K562 (cell line): ENCODE measurements around the gene PDCD1LG2. TPM values are rescaled to one million over a fixed set of nuclear protein-coding genes. Genes with fewer than 3 reads are reported as not detected.

ENCODE experiments used
- ATAC-seq: fragments of 200-7000 bp; cut with Tn5 transposase; 3 replicates; pipeline ENCODE4 v1.9.1; 2020; ENCODE audit warnings: moderate library complexity
- BruUV-seq: library from RNA; stranded (reverse); fragments of 400-500 nt; replicated peaks from 2 replicates; lab custom pipeline; 2021; lab: Mats Ljungman, UMichigan
- CTCF ChIA-PET: fragments of 300-600 bp; formaldehyde crosslinking; extraction: SDS; loops from one replicate; lab custom pipeline; 2021; ENCODE audit warnings: low intra/inter-chr PET ratio; lab: Yijun Ruan, JAX
- POLR2A ChIA-PET: fragments of 300-600, 350-650 bp; sonication (Branson Sonifier 250); formaldehyde crosslinking; extraction: SDS; loops from one replicate; lab custom pipeline; 2021; ENCODE audit warnings: antibody characterized with exemption, inconsistent platforms; lab: Yijun Ruan, JAX
- DNase-seq, 4 experiments: peaks; one replicate each; pipeline versions ENCODE4 v3.0.0 to v3.0.0-alpha.2; 2011 to 2018; ENCODE audit warnings: low spot score in 3 of 4, mixed read lengths in 3 of 4; ENCODE audit errors: extremely low read depth in 1 of 4
- FAIRE-seq: peaks from 2 replicates; lab custom pipeline; 2011; peaks lifted over from hg19 to GRCh38; lab: Jason Lieb, UNC
- H2AFZ ChIP-seq: 2 replicates; pipeline ENCODE4 v1.6.0; 2011; ENCODE audit warnings: low read depth, low read length, control low read depth, inconsistent platforms
- H3K27ac ChIP-seq: fragments of 200-600 bp; 3 replicates; pipeline ENCODE4 v1.8.0; 2011; ENCODE audit warnings: low read depth, mild to moderate bottlenecking, control low read depth, inconsistent platforms, low read length, moderate library complexity, mixed read lengths; ENCODE audit errors: extremely low read depth
- H3K27me3 ChIP-seq, 2 experiments: fragments of 300-600 bp in 1 of 2; 2 replicates in 1 of 2; 3 replicates in 1 of 2; pipeline versions ENCODE4 v1.6.0 to v1.8.0; 2011; ENCODE audit warnings: inconsistent platforms in 2 of 2, low read length in 2 of 2, mild to moderate bottlenecking in 1 of 2, mixed read lengths in 1 of 2, moderate library complexity in 1 of 2; ENCODE audit not compliant: control insufficient read depth in 2 of 2, insufficient read depth in 2 of 2
- H3K36me3 ChIP-seq: fragments of 300-600 bp; 3 replicates; pipeline ENCODE4 v1.8.0; 2011; ENCODE audit warnings: mild to moderate bottlenecking, low read length, inconsistent platforms; ENCODE audit not compliant: control insufficient read depth, insufficient read depth
- H3K4me1 ChIP-seq, 2 experiments: fragments of 200-600 bp in 1 of 2; replicated peaks in 1 of 2; 2 replicates in 1 of 2; 3 replicates in 1 of 2; pipeline versions ENCODE4 v1.5.1 to v1.8.0; 2011; ENCODE audit warnings: inconsistent platforms in 2 of 2, low read length in 2 of 2, mild to moderate bottlenecking in 1 of 2, mixed read lengths in 1 of 2, moderate library complexity in 1 of 2; ENCODE audit not compliant: control insufficient read depth in 2 of 2, insufficient read depth in 2 of 2
- H3K4me2 ChIP-seq: 2 replicates; pipeline ENCODE4 v1.6.1; 2011; ENCODE audit warnings: low read length, control low read depth, inconsistent platforms, mixed read lengths; ENCODE audit not compliant: insufficient read depth
- H3K4me3 ChIP-seq: fragments of 200-600 bp; sonication (generic), shearing (Covaris generic); 2 replicates; pipeline ENCODE4 v1.5.1; 2016; ENCODE audit warnings: control low read depth, inconsistent platforms
- H3K79me2 ChIP-seq: fragments of 200-600 bp; 3 replicates; pipeline ENCODE4 v1.8.0; 2011; ENCODE audit warnings: low read length, inconsistent platforms; ENCODE audit not compliant: control insufficient read depth, insufficient read depth
- H3K9ac ChIP-seq, 2 experiments: 2 replicates each; pipeline versions ENCODE4 v1.6.0 to v1.6.1; 2011; ENCODE audit warnings: low read depth in 2 of 2, low read length in 2 of 2, control low read depth in 1 of 2, inconsistent platforms in 1 of 2, mild to moderate bottlenecking in 1 of 2, mixed read lengths in 1 of 2; ENCODE audit not compliant: insufficient read depth in 1 of 2
- H3K9me1 ChIP-seq: one replicate; pipeline ENCODE4 v1.6.0; 2011; ENCODE audit warnings: inconsistent platforms, mild to moderate bottlenecking, low read length, moderate library complexity; ENCODE audit not compliant: control insufficient read depth, insufficient read depth
- H3K9me3 ChIP-seq: replicated peaks from 2 replicates; pipeline ENCODE4 v1.5.1; 2011; ENCODE audit warnings: low read depth, low read length, inconsistent platforms; ENCODE audit not compliant: control insufficient read depth, insufficient read depth
- H4K20me1 ChIP-seq: replicated peaks from 2 replicates; pipeline ENCODE4 v1.6.1; 2011; ENCODE audit warnings: low read length, inconsistent platforms, mixed read lengths; ENCODE audit not compliant: control insufficient read depth, insufficient read depth
- ATF1 ChIP-seq, 2 experiments: fragments of 450-650 bp in 1 of 2; IDR thresholded peaks; 2 replicates each; pipeline ENCODE4 v1.6.1; 2016; ENCODE audit warnings: missing compliant biosample characterization in 1 of 2, missing genetic modification characterization in 1 of 2
- CBX5 ChIP-seq: IDR thresholded peaks from 2 replicates; pipeline ENCODE4 v1.6.1; 2014; ENCODE audit warnings: low read depth, borderline replicate concordance
- ERF ChIP-seq: fragments of 450-650 bp; formaldehyde crosslinking; IDR thresholded peaks from 2 replicates; pipeline ENCODE4 v1.4.0; 2020; ENCODE audit warnings: mild to moderate bottlenecking, mixed read lengths
- FOXA3 ChIP-seq, 2 experiments: fragments of 450-650 bp in 1 of 2; sonication (generic) in 1 of 2; formaldehyde crosslinking; IDR thresholded peaks in 1 of 2; conservative IDR thresholded peaks in 1 of 2; 2 replicates each; pipeline versions ENCODE4 v1.4.0 to v1.8.0; 2020 to 2022; ENCODE audit warnings: mild to moderate bottlenecking in 2 of 2, missing genetic modification reagents in 1 of 2
- GABPB1 ChIP-seq: sonication (generic); formaldehyde crosslinking; IDR thresholded peaks from 2 replicates; pipeline ENCODE4 v1.8.0; 2022; ENCODE audit warnings: mild to moderate bottlenecking, missing genetic modification reagents
- KDM4B ChIP-seq, 2 experiments: fragments of 450-650 bp in 1 of 2; sonication (generic) in 1 of 2; IDR thresholded peaks; 2 replicates each; pipeline ENCODE4 v1.6.1; 2016 to 2017; ENCODE audit warnings: borderline replicate concordance in 2 of 2, antibody characterized with exemption in 1 of 2, low read depth in 1 of 2, mild to moderate bottlenecking in 1 of 2
- POU5F1 ChIP-seq: fragments of 150-350 bp; IDR thresholded peaks from 2 replicates; pipeline ENCODE4 v1.6.1; 2014; ENCODE audit warnings: borderline replicate concordance, low read length, low read depth, mild to moderate bottlenecking; ENCODE audit not compliant: partially characterized antibody
- TFAM ChIP-seq: fragments of 250-450 bp; sonication (Bioruptor Pico); conservative IDR thresholded peaks from 2 replicates; pipeline ENCODE4 v1.5.0; 2021; ENCODE audit warnings: mild to moderate bottlenecking, moderate library complexity
- ZNF224 ChIP-seq: sonication (generic); formaldehyde crosslinking; IDR thresholded peaks from 2 replicates; pipeline ENCODE4 v1.8.0; 2022; ENCODE audit warnings: mild to moderate bottlenecking, missing genetic modification reagents
- ZNF644 ChIP-seq: fragments of 200-800 bp; sonication (Bioruptor generic); IDR thresholded peaks from 2 replicates; pipeline ENCODE4 v1.6.1; 2016; ENCODE audit warnings: low read depth, missing genetic modification characterization, missing compliant biosample characterization
- WGBS: fragments of 100-300 bp; shearing (Covaris generic); methylation state at CpG from one replicate; pipeline ENCODE4 v1.1.6; 2016; ENCODE audit warnings: low coverage, mixed read lengths; ENCODE audit not compliant: insufficient coverage; ENCODE audit errors: missing lambda C conversion rate; 5-methylcytosine and 5-hydroxymethylcytosine counted together
- in situ Hi-C: fragments of 300-500 bp; cut with MboI; formaldehyde crosslinking; loops from 4 replicates; pipeline ENCODE4 v1.15.0; 2018; ENCODE audit warnings: inconsistent platforms, mixed read lengths
- intact Hi-C: fragments of 100-400 bp; cut with micrococcal nuclease; formaldehyde crosslinking; loops from 2 replicates; pipeline ENCODE4 v1.14.2; 2022
- polyA plus RNA-seq, 8 experiments: library from polyadenylated mRNA; depleted of rRNA in 4 of 8; stranded (reverse) in 5 of 8; unstranded in 3 of 8; fragments of >200 nt; fragmentation: Nextera tagmentation in 2 of 8; fragmentation: Illumina TruSeq in 1 of 8; extraction: Ambion mirVana in 2 of 8; extraction: Trizol in 1 of 8; gene quantifications; 2 replicates each; pipeline versions ENCODE4 v1.2.1 to v1.2.3, GENCODE V29; 2011 to 2014; ENCODE audit warnings: inconsistent platforms in 1 of 8, missing spikeins in 1 of 8
- total RNA-seq, 7 experiments: library from RNA; depleted of rRNA in 6 of 7; stranded (reverse); fragments of >200 nt in 6 of 7; fragmentation: Illumina TruSeq in 2 of 7; extraction: Trizol in 2 of 7; gene quantifications; 2 replicates each; pipeline versions ENCODE4 v1.2.1 to v1.2.3, GENCODE V29; 2011 to 2021; ENCODE audit warnings: low replicate concordance in 1 of 7
- TF ChIP-seq, protein P1 (sequence below): fragments of 450-650 bp; formaldehyde crosslinking; IDR thresholded peaks from 2 replicates; pipeline ENCODE4 v1.4.0; 2020; ENCODE audit warnings: mild to moderate bottlenecking

The PDCD1LG2 gene
- total and polyA plus RNA-seq, 9 of the 15 experiments (the other 6 are each of a cell fraction or from before 2014, with no cell fraction given) = not detected

DNA sequence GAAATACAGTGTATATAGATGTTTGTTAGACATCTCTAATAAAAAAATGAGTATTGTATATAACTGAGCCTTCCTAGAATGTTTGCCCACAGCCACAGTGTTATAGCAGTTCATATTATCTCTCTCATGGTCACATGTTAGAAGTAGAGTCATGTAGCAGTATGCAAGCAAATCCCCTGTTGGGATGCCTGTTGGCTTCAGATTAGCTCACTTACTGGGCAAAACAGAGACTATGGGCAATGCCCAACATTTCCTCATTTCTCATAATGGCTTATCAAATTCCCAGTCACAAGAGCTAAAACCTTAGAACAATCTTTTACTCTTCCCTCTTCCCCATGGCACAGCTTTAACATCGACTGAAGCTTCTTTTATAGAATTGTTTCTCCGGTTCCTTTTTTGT is 27.0 kb upstream of the PDCD1LG2 start:
- intact Hi-C loops (no loop called here), in situ Hi-C loops (no loop called here)
- DNase-seq (no peak), ATAC-seq (no peak), FAIRE-seq (no peak)
- no TSS peak for BruUV-seq
- Histone ChIP-seq H3K4me3 (no peak overlapping the region), H3K9ac (no peak overlapping the region), H3K4me1 (no peaks in the 10 kb centered on the region), H3K36me3 (no peaks in the 10 kb centered on the region), H3K9me3 (no peaks in the 10 kb centered on the region), H3K27ac (no peak overlapping the region), H3K9me1 (no peaks in the 10 kb centered on the region), H3K27me3 (no peaks in the 10 kb centered on the region), H4K20me1 (no peaks in the 10 kb centered on the region), H2AFZ (no peak overlapping the region), H3K79me2 (no peaks in the 10 kb centered on the region), H3K4me2 (no peak overlapping the region)
- TF ChIP-seq CBX5 = no peak
- no peak for TF ChIP-seq ZNF644 (tag)
- TF ChIP-seq ZNF224 (CRISPR knock-in tag) = no peak
- no peak for TF ChIP-seq ERF (CRISPR knock-in tag)
- no peak for TF ChIP-seq ATF1 (CRISPR knock-in tag; IDR thresholded peaks at IDR 0.05)
- TF ChIP-seq ATF1 (tag; IDR thresholded peaks at IDR 0.05) = no peak
- no peak for TF ChIP-seq GABPB1
- TF ChIP-seq FOXA3 (CRISPR knock-in tag; conservative IDR thresholded peaks at IDR 0.05 in 1 of 2, IDR thresholded peaks at IDR 0.05 in 1 of 2) = no peak
- no peak for TF ChIP-seq KDM4B (IDR thresholded peaks at IDR 0.05; ENCODE audit: borderline replicate concordance in 2 of 2, low read depth in 1 of 2)
- no peak for TF ChIP-seq TFAM (CRISPR knock-in tag)
- TF ChIP-seq, protein P1, sequence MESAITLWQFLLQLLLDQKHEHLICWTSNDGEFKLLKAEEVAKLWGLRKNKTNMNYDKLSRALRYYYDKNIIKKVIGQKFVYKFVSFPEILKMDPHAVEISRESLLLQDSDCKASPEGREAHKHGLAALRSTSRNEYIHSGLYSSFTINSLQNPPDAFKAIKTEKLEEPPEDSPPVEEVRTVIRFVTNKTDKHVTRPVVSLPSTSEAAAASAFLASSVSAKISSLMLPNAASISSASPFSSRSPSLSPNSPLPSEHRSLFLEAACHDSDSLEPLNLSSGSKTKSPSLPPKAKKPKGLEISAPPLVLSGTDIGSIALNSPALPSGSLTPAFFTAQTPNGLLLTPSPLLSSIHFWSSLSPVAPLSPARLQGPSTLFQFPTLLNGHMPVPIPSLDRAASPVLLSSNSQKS (CRISPR knock-in tag) = no peak
- TF ChIP-seq POU5F1 = no peak
- ChIA-PET POLR2A (interaction anchor here (0.6 kb wide), 1 partner anchor 915 kb away, joined by 3 read pairs; no protein-coding TSS in a partner anchor), CTCF (no interaction called here)
- 25% methylated on average over 2 of the region's 2 CpGs for WGBS
